HepG2 (cell line): Measurements from ENCODE around the gene CHST11.

Source experiments
- CTCF ChIP-seq: sonication (generic); formaldehyde crosslinking; IDR thresholded peaks from 2 replicates; pipeline ENCODE4 v1.5.0; 2020; ENCODE audit warnings: mild to moderate bottlenecking, missing genetic modification reagents, moderate library complexity
- GABPB1 ChIP-seq: IDR thresholded peaks from 2 replicates; pipeline ENCODE4 v1.6.1; 2016; ENCODE audit warnings: mild to moderate bottlenecking, missing genetic modification reagents, moderate library complexity, missing compliant biosample characterization
- HNRNPK ChIP-seq: fragments of 200-400 bp; formaldehyde crosslinking; IDR thresholded peaks from 2 replicates; pipeline ENCODE4 v1.6.1; 2018; ENCODE audit warnings: low read length, low read depth, moderate library complexity, mild to moderate bottlenecking; ENCODE audit not compliant: poor library complexity, severe bottlenecking
- TAF1 ChIP-seq: sonication (generic); formaldehyde crosslinking; IDR thresholded peaks from 2 replicates; pipeline ENCODE4 v1.4.0; 2020; ENCODE audit warnings: missing genetic modification reagents
- ZNF24 ChIP-seq: fragments of 450-650 bp; IDR thresholded peaks from 2 replicates; pipeline ENCODE4 v1.6.1; 2017; ENCODE audit warnings: antibody characterized with exemption, mild to moderate bottlenecking

- TF ChIP-seq CTCF (CRISPR knock-in tag) (no peak), HNRNPK (no peak), GABPB1 (CRISPR knock-in tag) (no peak), TAF1 (no peak), ZNF24 (no peak)
Observed at GRCh38 chr12:104569346-104570173, 112.8 kb downstream of the CHST11 start.
